Activated CD4-positive, alpha-beta T cell treated with anti-CD3 and anti-CD28 coated beads for 4 hours (primary cell): Measurements from ENCODE around the gene PLPPR3.
"Not testable (repeated sequence)": the region's sequence is repeated elsewhere in the genome, so short reads cannot be mapped to it uniquely, and the experiment has no call there.

ENCODE experiments used
- DNase-seq, 2 donors: peaks; one replicate each; pipeline ENCODE4 v3.0.0-alpha.2; 2020

PLPPR3 gene

GRCh38 chr19:827710-828321 is 6.1 kb upstream of the PLPPR3 start, which contains the start of gene AZU1:
Gene AZU1, plus strand, starts transcription at chr19:827837. Its CDS starts 10 bp downstream, at chr19:827847.
- no peak for DNase-seq

- DNase-seq, result no peak
These were observed 5.6 kb upstream of the PLPPR3 start for GRCh38 chr19:827314-827709.

GRCh38 chr19:825897-826644 is 4.3 kb upstream of the PLPPR3 start:
- no peak for DNase-seq

GRCh38 chr19:824885-825284 is 3.1 kb upstream of the PLPPR3 start:
- no peak for DNase-seq

- DNase-seq, result no peak
These were observed 1.9 kb upstream of the PLPPR3 start for GRCh38 chr19:823565-824121.

- DNase-seq, result no peak
These were observed 427 bp downstream of the PLPPR3 start for GRCh38 chr19:821231-821824.

- not testable (repeated sequence) for DNase-seq
These were observed 1.5 kb downstream of the PLPPR3 start for GRCh38 chr19:820212-820611.

- DNase-seq, result no peak
These were observed 5.3 kb downstream of the PLPPR3 start for GRCh38 chr19:816500-816857.

- no peak for DNase-seq
These were observed 5.8 kb downstream of the PLPPR3 start for GRCh38 chr19:815775-816499.

- no peak for DNase-seq
These were observed 6.5 kb downstream of the PLPPR3 start for GRCh38 chr19:815079-815774.

- DNase-seq, result no peak
These were observed 7.3 kb downstream of the PLPPR3 start for GRCh38 chr19:814152-815078.

GRCh38 chr19:813219-814151 is 8.3 kb downstream of the PLPPR3 start:
- DNase-seq, result no peak

- DNase-seq, result no peak
These were observed 9.0 kb downstream of the PLPPR3 start for GRCh38 chr19:812747-813218.

- no peak for DNase-seq
These were observed 9.6 kb downstream of the PLPPR3 start for GRCh38 chr19:812049-812746.

- no peak for DNase-seq
These were observed 10.2 kb downstream of the PLPPR3 start for GRCh38 chr19:811506-812048.

GRCh38 chr19:810883-811489 is 10.8 kb downstream of the PLPPR3 start:
- no peak for DNase-seq

GRCh38 chr19:810077-810855 is 11.5 kb downstream of the PLPPR3 start:
- no peak for DNase-seq

- DNase-seq, result no peak
These were observed 13.4 kb downstream of the PLPPR3 start for GRCh38 chr19:808423-808775.
